Cardiac fibroblast (primary cell): ENCODE measurements around the gene AKAP7.

Experiments
- DNase-seq, 2 donors: peaks; one replicate each; pipeline versions ENCODE4 v3.0.0 to v3.0.0-alpha.2; 2010; ENCODE audit warnings: low read depth in 2 of 2
- H3K4me3 ChIP-seq, 2 donors: replicated peaks in 1 of 2; 1 replicate in 1 of 2; 2 replicates in 1 of 2; pipeline ENCODE4 v1.5.1; 2011; ENCODE audit warnings: low read depth in 2 of 2, low read length in 2 of 2, mild to moderate bottlenecking in 2 of 2, moderate library complexity in 1 of 2
- TF ChIP-seq, protein P1 (sequence below): IDR thresholded peaks from one replicate; pipeline ENCODE4 v1.5.1; 2011; ENCODE audit warnings: low read depth, mild to moderate bottlenecking, low read length, inconsistent platforms

AKAP7 gene

DNA sequence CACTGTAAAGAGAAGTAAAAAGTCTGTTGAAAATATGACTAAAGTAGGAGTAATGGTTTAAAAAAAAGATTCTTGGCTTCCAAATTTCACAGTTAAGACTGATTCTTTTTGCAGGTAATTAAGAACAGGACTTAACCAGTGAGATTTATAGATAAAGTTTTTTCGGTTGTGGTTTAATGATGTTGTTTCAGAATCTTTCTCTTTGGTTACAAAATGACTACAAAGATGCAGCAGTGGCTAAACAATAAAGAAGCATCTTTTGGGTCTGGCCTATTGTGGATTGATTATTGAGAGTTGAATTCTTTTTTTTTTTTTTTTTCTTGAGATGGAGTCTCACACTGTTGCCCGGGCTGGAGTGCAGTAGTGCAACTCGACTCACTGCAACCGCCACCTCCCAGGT lies 109.7 kb downstream of the AKAP7 start:
- H3K4me3 ChIP-seq: no peak overlapping the region
- TF ChIP-seq, protein P1, sequence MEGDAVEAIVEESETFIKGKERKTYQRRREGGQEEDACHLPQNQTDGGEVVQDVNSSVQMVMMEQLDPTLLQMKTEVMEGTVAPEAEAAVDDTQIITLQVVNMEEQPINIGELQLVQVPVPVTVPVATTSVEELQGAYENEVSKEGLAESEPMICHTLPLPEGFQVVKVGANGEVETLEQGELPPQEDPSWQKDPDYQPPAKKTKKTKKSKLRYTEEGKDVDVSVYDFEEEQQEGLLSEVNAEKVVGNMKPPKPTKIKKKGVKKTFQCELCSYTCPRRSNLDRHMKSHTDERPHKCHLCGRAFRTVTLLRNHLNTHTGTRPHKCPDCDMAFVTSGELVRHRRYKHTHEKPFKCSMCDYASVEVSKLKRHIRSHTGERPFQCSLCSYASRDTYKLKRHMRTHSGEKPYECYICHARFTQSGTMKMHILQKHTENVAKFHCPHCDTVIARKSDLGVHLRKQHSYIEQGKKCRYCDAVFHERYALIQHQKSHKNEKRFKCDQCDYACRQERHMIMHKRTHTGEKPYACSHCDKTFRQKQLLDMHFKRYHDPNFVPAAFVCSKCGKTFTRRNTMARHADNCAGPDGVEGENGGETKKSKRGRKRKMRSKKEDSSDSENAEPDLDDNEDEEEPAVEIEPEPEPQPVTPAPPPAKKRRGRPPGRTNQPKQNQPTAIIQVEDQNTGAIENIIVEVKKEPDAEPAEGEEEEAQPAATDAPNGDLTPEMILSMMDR: no peak
- DNase-seq: no peak

DNA sequence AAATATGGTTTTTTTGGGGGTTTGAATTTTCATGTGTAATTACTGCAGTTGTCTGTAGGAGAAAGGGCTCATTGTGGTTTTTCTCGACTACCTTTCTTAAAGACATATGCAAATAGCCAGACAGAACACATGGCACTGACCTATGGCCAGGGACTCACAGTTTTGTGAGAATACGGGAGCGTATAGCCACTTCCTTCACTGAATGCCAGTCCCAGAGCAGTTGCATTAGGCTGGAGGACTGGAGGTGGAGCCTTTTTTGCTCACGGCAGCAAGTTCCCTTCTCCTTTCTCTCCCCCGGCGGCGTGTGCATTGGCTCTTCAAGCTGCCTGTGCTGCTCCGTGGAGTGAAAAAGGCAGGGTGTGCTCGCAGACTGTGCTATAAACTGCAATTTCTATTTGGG lies 114.9 kb downstream of the AKAP7 start:
- peak overlapping the region; percentile 33 to 50 for H3K4me3 ChIP-seq
- peak; percentile 50 to 70 for DNase-seq
- TF ChIP-seq, protein P1: no peak

DNA sequence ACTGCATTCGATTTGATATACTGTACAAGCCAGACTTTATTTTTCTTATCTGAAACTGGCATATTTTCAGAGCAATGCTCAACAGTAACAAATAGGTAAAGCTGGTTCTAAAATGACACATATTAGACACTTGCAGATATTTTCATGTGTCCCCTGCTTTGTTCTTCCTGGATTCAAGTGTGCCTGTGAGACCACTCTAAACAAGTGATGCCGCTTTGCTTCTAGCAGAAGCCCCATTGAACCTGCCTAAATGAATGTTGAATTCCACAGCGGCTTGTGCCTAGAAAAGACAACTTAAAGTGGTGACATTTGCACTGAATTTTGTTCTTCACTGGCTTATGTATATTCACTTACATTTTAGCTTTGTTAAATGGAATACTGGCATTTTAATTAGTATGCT lies 115.7 kb downstream of the AKAP7 start:
- TF ChIP-seq, protein P1: no peak
- DNase-seq: no peak
- no peak overlapping the region for H3K4me3 ChIP-seq

DNA sequence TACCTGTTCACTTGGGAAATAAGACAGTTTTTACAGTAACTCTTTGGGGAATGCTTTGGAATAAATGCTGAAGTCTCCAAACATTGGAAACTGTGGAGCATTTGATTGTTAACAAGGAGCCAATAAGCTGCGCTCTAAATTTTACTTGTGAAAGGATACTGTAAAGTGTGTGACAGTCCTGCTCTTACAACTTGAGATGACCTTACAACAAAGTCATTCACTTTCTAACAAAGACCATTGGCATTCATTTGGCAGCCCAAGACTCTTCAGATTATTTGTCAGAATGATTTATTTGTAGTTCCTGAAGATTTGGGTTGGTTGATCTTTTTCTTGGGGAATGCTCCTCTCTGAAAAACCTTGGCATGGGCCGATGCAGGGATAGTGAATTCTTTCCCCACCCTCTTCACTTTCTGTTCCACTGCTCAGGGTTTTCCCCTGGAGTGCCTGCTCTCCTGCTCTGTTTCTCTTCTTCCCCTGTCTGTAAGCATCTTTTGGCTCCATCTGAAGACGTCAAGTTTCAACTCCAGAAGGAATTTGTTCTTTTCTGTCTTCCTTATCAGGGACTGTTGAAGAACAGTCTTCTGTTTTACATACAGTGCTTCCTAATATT lies 116.4 kb downstream of the AKAP7 start:
- no peak overlapping the region for H3K4me3 ChIP-seq
- TF ChIP-seq, protein P1: no peak
- no peak for DNase-seq

DNA sequence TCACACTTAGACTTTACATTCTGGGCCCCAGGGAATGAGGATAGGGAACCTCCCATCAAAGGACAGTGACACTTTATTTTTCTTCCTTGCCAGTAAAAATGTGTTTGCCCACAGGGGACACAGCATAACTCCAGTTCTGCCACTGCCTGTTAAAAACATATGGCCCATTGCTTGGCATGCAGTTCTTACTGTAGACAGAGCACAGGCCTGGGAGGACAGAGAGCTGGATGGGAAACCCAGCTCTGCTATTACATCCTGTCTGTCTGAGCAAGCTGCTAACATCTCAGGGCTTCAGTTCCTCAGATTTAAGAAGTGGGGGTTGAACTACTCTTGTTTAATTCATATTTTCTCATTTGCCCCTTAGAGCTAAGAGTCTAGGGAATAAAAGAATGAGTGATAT lies 120.2 kb downstream of the AKAP7 start:
- H3K4me3 ChIP-seq: no peak overlapping the region
- DNase-seq: peak in 1 of 2 donors; percentile 31
- TF ChIP-seq, protein P1: no peak

DNA sequence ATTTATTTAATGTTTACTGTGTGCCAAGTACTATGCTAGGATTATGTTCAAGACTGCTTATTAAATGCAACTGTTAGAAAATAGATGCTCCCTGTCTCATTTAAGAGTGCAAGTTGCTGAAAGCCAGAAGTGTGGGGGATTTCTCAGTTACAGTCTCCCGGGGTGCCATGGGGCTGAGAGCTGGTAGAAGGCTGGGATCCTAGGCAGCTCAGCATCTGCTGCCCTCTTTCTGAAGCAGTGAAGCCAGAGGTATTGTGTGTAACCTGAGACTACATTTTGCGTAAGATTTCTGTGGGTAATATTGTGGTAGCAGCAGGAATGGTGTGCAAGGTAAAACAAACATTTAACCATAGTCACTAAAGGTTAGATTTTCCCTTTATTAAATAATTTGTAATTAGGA lies 120.6 kb downstream of the AKAP7 start:
- no peak overlapping the region for H3K4me3 ChIP-seq
- TF ChIP-seq, protein P1: no peak
- peak in 1 of 2 donors; percentile 11 for DNase-seq

DNA sequence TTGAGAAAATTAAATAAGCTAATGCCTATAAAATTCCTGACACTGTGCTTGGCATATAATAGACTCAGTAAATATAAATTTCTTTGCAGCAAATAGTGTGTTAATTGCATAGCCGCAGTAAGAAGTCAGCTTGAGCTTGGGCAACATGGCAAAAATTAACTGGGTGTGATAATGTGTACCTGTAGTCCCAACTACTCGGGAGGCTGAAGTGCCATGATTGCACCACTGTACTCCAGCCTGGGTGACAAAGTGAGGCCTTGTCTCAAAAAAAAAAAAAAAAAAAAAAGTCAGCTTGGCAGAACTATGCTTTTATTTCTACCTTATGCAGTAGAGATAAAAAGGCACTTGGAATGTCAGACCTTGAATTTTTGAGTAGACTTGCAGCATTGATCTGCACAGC lies 121.8 kb downstream of the AKAP7 start:
- TF ChIP-seq, protein P1: no peak
- H3K4me3 ChIP-seq: no peak overlapping the region
- no peak for DNase-seq
